Neutrophil (primary cell): ENCODE results near the gene GUCA1A.

Source experiments
- H3K27ac ChIP-seq: fragments of 200-600 bp; sonication (generic); 2 replicates; pipeline ENCODE4 v1.5.1; 2016; ENCODE audit warnings: mild to moderate bottlenecking, moderate library complexity
- H3K27me3 ChIP-seq: fragments of 200-600 bp; sonication (generic); 2 replicates; pipeline ENCODE4 v1.6.0; 2016; ENCODE audit warnings: mild to moderate bottlenecking
- H3K36me3 ChIP-seq: fragments of 200-600 bp; sonication (generic); 2 replicates; pipeline ENCODE4 v1.5.1; 2017
- H3K4me1 ChIP-seq, 2 experiments: fragments of 200-600 bp in 1 of 2; sonication (generic) in 1 of 2; 1 replicate in 1 of 2; 2 replicates in 1 of 2; pipeline versions ENCODE4 v1.5.1 to v1.6.1; 2013 to 2016; ENCODE audit warnings: low read depth in 1 of 2, low read length in 1 of 2, mild to moderate bottlenecking in 1 of 2, moderate library complexity in 1 of 2; ENCODE audit not compliant: control insufficient read depth in 1 of 2, insufficient read depth in 1 of 2
- H3K4me3 ChIP-seq, 2 experiments: fragments of 200-600 bp in 1 of 2; sonication (generic) in 1 of 2; 1 replicate in 1 of 2; 2 replicates in 1 of 2; pipeline ENCODE4 v1.5.1; 2013 to 2016; ENCODE audit warnings: low read depth in 1 of 2, low read length in 1 of 2, mild to moderate bottlenecking in 1 of 2, moderate library complexity in 1 of 2
- H3K9me3 ChIP-seq: fragments of 200-600 bp; sonication (generic); 2 replicates; pipeline ENCODE4 v1.5.1; 2016
- CTCF ChIP-seq: fragments of 200-600 bp; sonication (generic); IDR thresholded peaks from 2 replicates; pipeline ENCODE4 v1.5.1; 2016; ENCODE audit warnings: antibody characterized with exemption

GUCA1A gene

GRCh38 chr6:42173101-42173500, at the start of gene GUCA1A:
Gene GUCA1A (plus strand): TSS chr6:42173364. CDS start chr6:42173614, 250 bp downstream.
- peaks cover 0 to 2% of the 10 kb centered on the region in 2 experiments for H3K4me1 ChIP-seq
- peaks cover 12% of the 10 kb centered on the region for H3K27me3 ChIP-seq
- no peaks in the 10 kb centered on the region for H3K9me3 ChIP-seq
- no peaks in the 10 kb centered on the region for H3K36me3 ChIP-seq
- no peak within 1 kb of the TSS for H3K4me3 ChIP-seq
- no peak within 1 kb of the TSS for H3K27ac ChIP-seq
- no peak for TF ChIP-seq CTCF

- TF ChIP-seq CTCF: no peak
- Histone ChIP-seq H3K4me1 (no peaks in the 10 kb centered on the region), H3K9me3 (no peaks in the 10 kb centered on the region), H3K4me3 (no peak overlapping the region), H3K27ac (no peak overlapping the region), H3K27me3 (no peaks in the 10 kb centered on the region), H3K36me3 (no peaks in the 10 kb centered on the region)
Observed at GRCh38 chr6:42123379-42124103, 49.6 kb upstream of the GUCA1A start.

- no peaks in the 10 kb centered on the region for H3K4me1 ChIP-seq
- H3K27ac ChIP-seq: no peak overlapping the region
- no peak overlapping the region for H3K4me3 ChIP-seq
- no peaks in the 10 kb centered on the region for H3K36me3 ChIP-seq
- TF ChIP-seq CTCF: no peak
- no peaks in the 10 kb centered on the region for H3K27me3 ChIP-seq
- H3K9me3 ChIP-seq: no peaks in the 10 kb centered on the region
Observed at GRCh38 chr6:42124223-42124836, 48.8 kb upstream of the GUCA1A start.

- H3K36me3 ChIP-seq: no peaks in the 10 kb centered on the region
- no peaks in the 10 kb centered on the region for H3K27me3 ChIP-seq
- no peaks in the 10 kb centered on the region for H3K4me1 ChIP-seq
- no peak overlapping the region for H3K4me3 ChIP-seq
- no peak overlapping the region for H3K27ac ChIP-seq
- no peaks in the 10 kb centered on the region for H3K9me3 ChIP-seq
- TF ChIP-seq CTCF: no peak
Observed at GRCh38 chr6:42125231-42125630, 47.9 kb upstream of the GUCA1A start.

GRCh38 chr6:42125663-42126062, 47.5 kb upstream of the GUCA1A start:
- Histone ChIP-seq H3K27me3 (no peaks in the 10 kb centered on the region), H3K4me1 (no peaks in the 10 kb centered on the region), H3K36me3 (no peaks in the 10 kb centered on the region), H3K27ac (no peak overlapping the region), H3K9me3 (no peaks in the 10 kb centered on the region), H3K4me3 (no peak overlapping the region)
- no peak for TF ChIP-seq CTCF
